Panc1 (cell line): ENCODE data around the gene COL6A2. TPM values are rescaled to one million over a fixed set of nuclear protein-coding genes. Genes with fewer than 3 reads are reported as not detected.
A peak's percentile ranks its signal among the peaks of the same experiment; 100 is the strongest.

Experiments
- ATAC-seq: fragments of 200-7000 bp; cut with Tn5 transposase; 2 replicates; pipeline ENCODE4 v1.9.1; 2020; ENCODE audit warnings: mild to moderate bottlenecking, moderate library complexity
- BruUV-seq: library from RNA; stranded (reverse); fragments of 400-500 nt; replicated peaks from 2 replicates; lab custom pipeline; 2021; lab: Mats Ljungman, UMichigan
- CTCF ChIA-PET: fragments of 300-600 bp; sonication (Branson Sonifier 250); formaldehyde crosslinking; loops from one replicate; lab custom pipeline; 2022; ENCODE audit warnings: antibody characterized with exemption; lab: Charles Lee
- POLR2A ChIA-PET: fragments of 300-600 bp; sonication (Branson Sonifier 250); formaldehyde crosslinking; loops from one replicate; lab custom pipeline; 2022; ENCODE audit warnings: antibody characterized with exemption; lab: Charles Lee
- DNase-seq: peaks from one replicate; pipeline ENCODE4 v3.0.0-alpha.2; 2010; ENCODE audit warnings: low read depth, low spot score
- H3K27ac ChIP-seq: 2 replicates; pipeline ENCODE4 v1.5.1; 2011; ENCODE audit warnings: mild to moderate bottlenecking, low read length, inconsistent platforms
- H3K27me3 ChIP-seq: fragments of 200-500 bp; sonication (Bioruptor generic); 2 replicates; pipeline ENCODE4 v1.6.0; 2014; ENCODE audit warnings: low read length, inconsistent platforms; ENCODE audit not compliant: control insufficient read depth, insufficient read depth
- H3K36me3 ChIP-seq: fragments of 200-500 bp; sonication (Bioruptor generic); 2 replicates; pipeline ENCODE4 v1.5.1; 2014; ENCODE audit warnings: inconsistent platforms, mild to moderate bottlenecking, low read length, moderate library complexity; ENCODE audit not compliant: control insufficient read depth, insufficient read depth
- H3K4me1 ChIP-seq: 2 replicates; pipeline ENCODE4 v1.5.1; 2011; ENCODE audit warnings: inconsistent platforms, mild to moderate bottlenecking, low read length, moderate library complexity; ENCODE audit not compliant: control insufficient read depth, insufficient read depth
- H3K4me3 ChIP-seq, 2 experiments: 2 replicates each; pipeline ENCODE4 v1.5.1; 2011 to 2012; ENCODE audit warnings: low read depth in 2 of 2, low read length in 2 of 2, mild to moderate bottlenecking in 2 of 2, inconsistent platforms in 1 of 2, moderate library complexity in 1 of 2
- H3K9me3 ChIP-seq: fragments of 200-500 bp; sonication (Bioruptor generic); 2 replicates; pipeline ENCODE4 v1.5.1; 2014; ENCODE audit warnings: low read depth, mild to moderate bottlenecking, inconsistent platforms, low read length, moderate library complexity; ENCODE audit not compliant: control insufficient read depth, insufficient read depth
- POLR2AphosphoS5 ChIP-seq: IDR thresholded peaks from 2 replicates; pipeline ENCODE4 v1.6.1; 2012; ENCODE audit warnings: mild to moderate bottlenecking, low read depth, low read length, moderate library complexity
- SIN3A ChIP-seq: IDR thresholded peaks from 2 replicates; pipeline ENCODE4 v1.6.1; 2012; ENCODE audit warnings: low read depth, mild to moderate bottlenecking, low read length, moderate library complexity, borderline replicate concordance; ENCODE audit not compliant: insufficient read depth
- TCF7L2 ChIP-seq: IDR thresholded peaks from 2 replicates; pipeline ENCODE4 v1.6.1; 2011; ENCODE audit warnings: mild to moderate bottlenecking, low read depth, low read length, inconsistent platforms
- in situ Hi-C: cut with HindIII; loops from 2 replicates; pipeline ENCODE4 v1.10.0; 2016; ENCODE audit warnings: low sequenced_read_pairs, low pct_unique_long_range_greater_than_20kb
- intact Hi-C: fragments of 100-400 bp; cut with micrococcal nuclease; formaldehyde crosslinking; loops from one replicate; pipeline ENCODE4 v1.10.0; 2022; ENCODE audit not compliant: unreplicated experiment
- total RNA-seq: library from RNA; stranded (reverse); gene quantifications from one replicate; pipeline ENCODE4 v1.2.1, GENCODE V29; 2021; ENCODE audit not compliant: unreplicated experiment
- TF ChIP-seq, protein P1 (sequence below), 2 experiments: IDR thresholded peaks; 2 replicates each; pipeline ENCODE4 v1.6.1; 2011 to 2012; ENCODE audit warnings: low read depth in 2 of 2, control low read depth in 1 of 2, low read length in 1 of 2, mild to moderate bottlenecking in 1 of 2, moderate library complexity in 1 of 2; ENCODE audit not compliant: insufficient read depth in 1 of 2
- TF ChIP-seq, protein P2 (sequence below): fragments of 450-650 bp; IDR thresholded peaks from 2 replicates; pipeline ENCODE4 v1.5.1; 2017; ENCODE audit warnings: mild to moderate bottlenecking

COL6A2 gene
- total RNA-seq, 1 experiment from 2014 or later: 29.9 TPM

DNA sequence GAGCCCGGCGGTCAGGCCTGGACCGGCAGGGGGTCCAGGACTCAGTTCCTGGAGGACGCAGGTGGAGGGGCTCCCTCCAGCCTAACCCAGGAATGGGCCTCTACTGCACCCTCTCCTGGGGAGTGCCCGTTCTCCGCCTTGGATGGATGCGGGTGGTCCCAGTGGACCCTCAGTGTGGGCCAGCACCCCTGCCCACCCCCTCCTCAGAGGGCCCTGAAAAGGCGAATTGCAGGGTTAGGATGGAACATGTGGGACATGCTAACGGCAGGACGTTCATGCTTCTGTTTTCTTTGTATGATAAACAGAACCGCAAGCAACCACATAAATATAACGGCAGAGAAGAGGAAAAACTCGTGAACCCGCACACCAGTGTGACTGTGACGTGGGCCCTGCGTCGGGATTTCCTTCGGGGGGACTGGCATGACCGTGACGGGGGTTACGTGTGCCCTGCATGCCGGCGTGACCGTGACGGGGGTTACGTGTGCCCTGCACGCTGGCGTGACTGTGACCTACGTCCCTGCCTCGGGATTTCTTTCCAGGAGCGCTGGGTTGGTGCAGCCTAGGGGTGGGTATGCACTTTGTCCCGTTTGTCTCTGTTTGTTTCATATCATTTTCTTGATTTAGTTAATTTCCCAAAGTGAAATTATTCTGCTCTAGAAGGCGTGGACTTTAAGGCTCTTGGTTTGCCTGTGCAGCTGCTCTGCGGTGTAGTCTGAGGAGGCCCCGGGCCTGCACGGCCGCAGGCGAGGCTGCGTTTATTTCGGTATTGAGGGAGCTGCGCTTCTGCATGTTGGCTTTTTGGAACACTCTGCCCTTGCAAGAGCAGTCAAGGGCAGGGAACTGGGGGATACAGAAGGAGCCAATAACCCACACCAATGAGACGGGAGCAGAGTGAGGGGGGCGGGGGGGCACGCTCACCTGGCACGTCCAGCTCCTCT is 54.3 kb downstream of the COL6A2 start:
- Histone ChIP-seq H3K4me1 (no peaks in the 10 kb centered on the region), H3K27me3 (no peaks in the 10 kb centered on the region), H3K4me3 (no peak overlapping the region), H3K9me3 (no peaks in the 10 kb centered on the region), H3K36me3 (no peaks in the 10 kb centered on the region), H3K27ac (no peak overlapping the region)
- POLR2A ChIA-PET: no interaction called here
- CTCF ChIA-PET: interaction anchor here (1.0 kb wide), 1 partner anchor 9 kb away, joined by 7 read pairs; no protein-coding TSS in a partner anchor
- intact Hi-C loops: no loop called here
- in situ Hi-C loops: no loop called here
- DNase-seq (no peak), ATAC-seq (no peak)
- no TSS peak for BruUV-seq
- TF ChIP-seq, protein P1, sequence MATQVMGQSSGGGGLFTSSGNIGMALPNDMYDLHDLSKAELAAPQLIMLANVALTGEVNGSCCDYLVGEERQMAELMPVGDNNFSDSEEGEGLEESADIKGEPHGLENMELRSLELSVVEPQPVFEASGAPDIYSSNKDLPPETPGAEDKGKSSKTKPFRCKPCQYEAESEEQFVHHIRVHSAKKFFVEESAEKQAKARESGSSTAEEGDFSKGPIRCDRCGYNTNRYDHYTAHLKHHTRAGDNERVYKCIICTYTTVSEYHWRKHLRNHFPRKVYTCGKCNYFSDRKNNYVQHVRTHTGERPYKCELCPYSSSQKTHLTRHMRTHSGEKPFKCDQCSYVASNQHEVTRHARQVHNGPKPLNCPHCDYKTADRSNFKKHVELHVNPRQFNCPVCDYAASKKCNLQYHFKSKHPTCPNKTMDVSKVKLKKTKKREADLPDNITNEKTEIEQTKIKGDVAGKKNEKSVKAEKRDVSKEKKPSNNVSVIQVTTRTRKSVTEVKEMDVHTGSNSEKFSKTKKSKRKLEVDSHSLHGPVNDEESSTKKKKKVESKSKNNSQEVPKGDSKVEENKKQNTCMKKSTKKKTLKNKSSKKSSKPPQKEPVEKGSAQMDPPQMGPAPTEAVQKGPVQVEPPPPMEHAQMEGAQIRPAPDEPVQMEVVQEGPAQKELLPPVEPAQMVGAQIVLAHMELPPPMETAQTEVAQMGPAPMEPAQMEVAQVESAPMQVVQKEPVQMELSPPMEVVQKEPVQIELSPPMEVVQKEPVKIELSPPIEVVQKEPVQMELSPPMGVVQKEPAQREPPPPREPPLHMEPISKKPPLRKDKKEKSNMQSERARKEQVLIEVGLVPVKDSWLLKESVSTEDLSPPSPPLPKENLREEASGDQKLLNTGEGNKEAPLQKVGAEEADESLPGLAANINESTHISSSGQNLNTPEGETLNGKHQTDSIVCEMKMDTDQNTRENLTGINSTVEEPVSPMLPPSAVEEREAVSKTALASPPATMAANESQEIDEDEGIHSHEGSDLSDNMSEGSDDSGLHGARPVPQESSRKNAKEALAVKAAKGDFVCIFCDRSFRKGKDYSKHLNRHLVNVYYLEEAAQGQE (IDR thresholded peaks at IDR 0.05; ENCODE audit: insufficient read depth in 1 of 2, low read depth in 2 of 2, low read length in 1 of 2): no peak
- no peak for TF ChIP-seq POLR2AphosphoS5
- TF ChIP-seq SIN3A: no peak
- no peak for TF ChIP-seq TCF7L2
- TF ChIP-seq, protein P2, sequence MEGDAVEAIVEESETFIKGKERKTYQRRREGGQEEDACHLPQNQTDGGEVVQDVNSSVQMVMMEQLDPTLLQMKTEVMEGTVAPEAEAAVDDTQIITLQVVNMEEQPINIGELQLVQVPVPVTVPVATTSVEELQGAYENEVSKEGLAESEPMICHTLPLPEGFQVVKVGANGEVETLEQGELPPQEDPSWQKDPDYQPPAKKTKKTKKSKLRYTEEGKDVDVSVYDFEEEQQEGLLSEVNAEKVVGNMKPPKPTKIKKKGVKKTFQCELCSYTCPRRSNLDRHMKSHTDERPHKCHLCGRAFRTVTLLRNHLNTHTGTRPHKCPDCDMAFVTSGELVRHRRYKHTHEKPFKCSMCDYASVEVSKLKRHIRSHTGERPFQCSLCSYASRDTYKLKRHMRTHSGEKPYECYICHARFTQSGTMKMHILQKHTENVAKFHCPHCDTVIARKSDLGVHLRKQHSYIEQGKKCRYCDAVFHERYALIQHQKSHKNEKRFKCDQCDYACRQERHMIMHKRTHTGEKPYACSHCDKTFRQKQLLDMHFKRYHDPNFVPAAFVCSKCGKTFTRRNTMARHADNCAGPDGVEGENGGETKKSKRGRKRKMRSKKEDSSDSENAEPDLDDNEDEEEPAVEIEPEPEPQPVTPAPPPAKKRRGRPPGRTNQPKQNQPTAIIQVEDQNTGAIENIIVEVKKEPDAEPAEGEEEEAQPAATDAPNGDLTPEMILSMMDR: no peak

DNA sequence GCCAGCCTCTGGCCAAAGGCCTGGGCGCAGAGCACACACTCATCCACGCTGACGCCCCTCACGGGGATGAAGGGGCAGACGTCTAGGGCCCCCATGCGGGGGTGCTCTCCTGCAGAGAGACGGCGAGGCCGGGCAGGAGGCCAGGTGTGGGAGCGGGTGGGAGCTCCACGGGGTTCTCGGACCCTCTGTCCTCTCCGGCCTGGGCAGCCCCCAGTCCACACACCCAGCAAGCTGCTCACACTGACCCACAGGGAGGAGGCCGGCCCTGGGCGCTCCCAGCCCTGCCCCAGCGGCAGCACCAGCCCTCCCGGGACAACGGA is 55.0 kb downstream of the COL6A2 start:
- TF ChIP-seq, protein P1 (IDR thresholded peaks at IDR 0.05; ENCODE audit: insufficient read depth in 1 of 2, low read depth in 2 of 2, low read length in 1 of 2): no peak
- no peak for TF ChIP-seq TCF7L2
- H3K9me3 ChIP-seq: no peaks in the 10 kb centered on the region
- ChIA-PET POLR2A (no interaction called here), CTCF (interaction anchor here (1.0 kb wide), 2 partner anchors 10 to 100 kb away, joined by 3 to 7 read pairs; no protein-coding TSS in a partner anchor)
- H3K27me3 ChIP-seq: no peaks in the 10 kb centered on the region
- no peak overlapping the region for H3K27ac ChIP-seq
- intact Hi-C loops (no loop called here), in situ Hi-C loops (no loop called here)
- BruUV-seq: no TSS peak
- DNase-seq: no peak
- ATAC-seq: peak; percentile 42
- H3K36me3 ChIP-seq: no peaks in the 10 kb centered on the region
- no peak overlapping the region for H3K4me3 ChIP-seq
- H3K4me1 ChIP-seq: no peaks in the 10 kb centered on the region
